ENCODE measurements around the gene VASH1.

GRCh38 chr14:76729258-76729657, 32.0 kb upstream of the VASH1 start:
- TF ChIP-seq, protein P1, sequence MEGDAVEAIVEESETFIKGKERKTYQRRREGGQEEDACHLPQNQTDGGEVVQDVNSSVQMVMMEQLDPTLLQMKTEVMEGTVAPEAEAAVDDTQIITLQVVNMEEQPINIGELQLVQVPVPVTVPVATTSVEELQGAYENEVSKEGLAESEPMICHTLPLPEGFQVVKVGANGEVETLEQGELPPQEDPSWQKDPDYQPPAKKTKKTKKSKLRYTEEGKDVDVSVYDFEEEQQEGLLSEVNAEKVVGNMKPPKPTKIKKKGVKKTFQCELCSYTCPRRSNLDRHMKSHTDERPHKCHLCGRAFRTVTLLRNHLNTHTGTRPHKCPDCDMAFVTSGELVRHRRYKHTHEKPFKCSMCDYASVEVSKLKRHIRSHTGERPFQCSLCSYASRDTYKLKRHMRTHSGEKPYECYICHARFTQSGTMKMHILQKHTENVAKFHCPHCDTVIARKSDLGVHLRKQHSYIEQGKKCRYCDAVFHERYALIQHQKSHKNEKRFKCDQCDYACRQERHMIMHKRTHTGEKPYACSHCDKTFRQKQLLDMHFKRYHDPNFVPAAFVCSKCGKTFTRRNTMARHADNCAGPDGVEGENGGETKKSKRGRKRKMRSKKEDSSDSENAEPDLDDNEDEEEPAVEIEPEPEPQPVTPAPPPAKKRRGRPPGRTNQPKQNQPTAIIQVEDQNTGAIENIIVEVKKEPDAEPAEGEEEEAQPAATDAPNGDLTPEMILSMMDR (IDR thresholded peaks at IDR 0.05; ENCODE audit: insufficient read depth, low read length), result no peak
- TF ChIP-seq GABPA (IDR thresholded peaks at IDR 0.05; ENCODE audit: low read depth) (no peak), POLR2AphosphoS5 (IDR thresholded peaks at IDR 0.05; ENCODE audit: low read depth) (no peak), SPI1 (IDR thresholded peaks at IDR 0.05; ENCODE audit: borderline replicate concordance, low read depth) (no peak)
- TF ChIP-seq, protein P2, sequence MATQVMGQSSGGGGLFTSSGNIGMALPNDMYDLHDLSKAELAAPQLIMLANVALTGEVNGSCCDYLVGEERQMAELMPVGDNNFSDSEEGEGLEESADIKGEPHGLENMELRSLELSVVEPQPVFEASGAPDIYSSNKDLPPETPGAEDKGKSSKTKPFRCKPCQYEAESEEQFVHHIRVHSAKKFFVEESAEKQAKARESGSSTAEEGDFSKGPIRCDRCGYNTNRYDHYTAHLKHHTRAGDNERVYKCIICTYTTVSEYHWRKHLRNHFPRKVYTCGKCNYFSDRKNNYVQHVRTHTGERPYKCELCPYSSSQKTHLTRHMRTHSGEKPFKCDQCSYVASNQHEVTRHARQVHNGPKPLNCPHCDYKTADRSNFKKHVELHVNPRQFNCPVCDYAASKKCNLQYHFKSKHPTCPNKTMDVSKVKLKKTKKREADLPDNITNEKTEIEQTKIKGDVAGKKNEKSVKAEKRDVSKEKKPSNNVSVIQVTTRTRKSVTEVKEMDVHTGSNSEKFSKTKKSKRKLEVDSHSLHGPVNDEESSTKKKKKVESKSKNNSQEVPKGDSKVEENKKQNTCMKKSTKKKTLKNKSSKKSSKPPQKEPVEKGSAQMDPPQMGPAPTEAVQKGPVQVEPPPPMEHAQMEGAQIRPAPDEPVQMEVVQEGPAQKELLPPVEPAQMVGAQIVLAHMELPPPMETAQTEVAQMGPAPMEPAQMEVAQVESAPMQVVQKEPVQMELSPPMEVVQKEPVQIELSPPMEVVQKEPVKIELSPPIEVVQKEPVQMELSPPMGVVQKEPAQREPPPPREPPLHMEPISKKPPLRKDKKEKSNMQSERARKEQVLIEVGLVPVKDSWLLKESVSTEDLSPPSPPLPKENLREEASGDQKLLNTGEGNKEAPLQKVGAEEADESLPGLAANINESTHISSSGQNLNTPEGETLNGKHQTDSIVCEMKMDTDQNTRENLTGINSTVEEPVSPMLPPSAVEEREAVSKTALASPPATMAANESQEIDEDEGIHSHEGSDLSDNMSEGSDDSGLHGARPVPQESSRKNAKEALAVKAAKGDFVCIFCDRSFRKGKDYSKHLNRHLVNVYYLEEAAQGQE (IDR thresholded peaks at IDR 0.05; ENCODE audit: insufficient replicate concordance, low read depth), result no peak
